ENCODE measurements around the gene PDZD4.

DNA sequence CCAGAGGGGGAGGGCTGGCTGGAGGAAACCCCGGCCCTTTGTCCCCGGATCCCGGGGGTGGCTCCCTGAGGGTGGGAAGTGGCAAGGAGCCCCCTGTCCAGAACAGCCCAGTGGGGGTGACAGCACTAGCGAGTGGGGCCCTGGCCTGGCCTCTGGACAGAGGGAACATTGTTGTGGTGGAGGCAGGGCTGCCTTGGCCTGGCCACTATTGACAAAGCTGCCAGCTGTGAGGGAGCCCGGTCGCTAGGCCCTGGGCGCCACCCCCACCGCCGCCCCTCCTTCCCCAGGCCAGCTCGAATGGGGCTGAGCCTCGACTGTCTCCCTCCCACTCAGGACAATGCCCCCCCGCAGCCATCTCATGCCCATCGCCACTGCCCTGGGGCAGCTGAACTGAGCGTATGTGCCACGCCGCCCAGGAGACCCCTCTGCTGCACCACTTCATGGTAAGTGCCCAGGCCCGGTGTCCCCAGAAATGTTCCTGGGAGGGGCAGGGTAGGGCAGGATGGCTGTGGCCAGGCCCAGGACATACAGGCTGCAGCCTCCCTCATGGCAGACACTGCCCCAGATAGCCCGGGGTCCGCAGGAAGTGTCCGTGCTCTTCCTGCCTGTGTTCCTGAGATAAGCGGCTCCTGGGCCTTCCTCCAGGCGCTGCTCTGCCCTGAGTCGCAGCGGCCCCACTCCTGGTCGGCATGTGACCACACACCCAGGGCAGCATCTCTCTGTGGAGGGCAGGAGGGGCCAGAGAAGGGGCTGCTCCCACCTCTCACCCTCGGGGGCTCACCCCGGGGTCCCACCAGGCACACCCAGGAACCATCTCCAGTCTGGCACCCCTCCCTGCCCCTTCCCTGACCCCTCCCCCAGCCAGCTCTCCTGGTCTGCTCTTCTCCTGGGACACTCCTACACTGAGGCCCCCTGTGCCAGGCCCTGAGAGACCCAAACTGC lies 64.9 kb downstream of the PDZD4 start:
- TF ChIP-seq ELF4 (IDR thresholded peaks at IDR 0.05) (no peak), FOXK2 (IDR thresholded peaks at IDR 0.05) (no peak), FOXA1 (IDR thresholded peaks at IDR 0.05) (no peak), BHLHE40 (IDR thresholded peaks at IDR 0.05; ENCODE audit: borderline replicate concordance) (no peak), L3MBTL2 (conservative IDR thresholded peaks at IDR 0.05) (no peak), SUZ12 (IDR thresholded peaks at IDR 0.05) (no peak), SP1 (IDR thresholded peaks at IDR 0.05) (no peak), LEF1 (IDR thresholded peaks at IDR 0.05; ENCODE audit: borderline replicate concordance) (no peak), TARDBP (IDR thresholded peaks at IDR 0.05) (no peak), NFRKB (IDR thresholded peaks at IDR 0.05) (no peak), ZNF384 (IDR thresholded peaks at IDR 0.05) (no peak), FOXM1 (IDR thresholded peaks at IDR 0.05; ENCODE audit: borderline replicate concordance) (no peak), ARNT (IDR thresholded peaks at IDR 0.05) (no peak)
- TF ChIP-seq, protein P1, sequence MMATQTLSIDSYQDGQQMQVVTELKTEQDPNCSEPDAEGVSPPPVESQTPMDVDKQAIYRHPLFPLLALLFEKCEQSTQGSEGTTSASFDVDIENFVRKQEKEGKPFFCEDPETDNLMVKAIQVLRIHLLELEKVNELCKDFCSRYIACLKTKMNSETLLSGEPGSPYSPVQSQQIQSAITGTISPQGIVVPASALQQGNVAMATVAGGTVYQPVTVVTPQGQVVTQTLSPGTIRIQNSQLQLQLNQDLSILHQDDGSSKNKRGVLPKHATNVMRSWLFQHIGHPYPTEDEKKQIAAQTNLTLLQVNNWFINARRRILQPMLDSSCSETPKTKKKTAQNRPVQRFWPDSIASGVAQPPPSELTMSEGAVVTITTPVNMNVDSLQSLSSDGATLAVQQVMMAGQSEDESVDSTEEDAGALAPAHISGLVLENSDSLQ (IDR thresholded peaks at IDR 0.05), result no peak
